ENCODE measurements around the gene CYBA. TPM values are rescaled to one million over a fixed set of nuclear protein-coding genes. Genes with fewer than 3 reads are reported as not detected.

The CYBA gene
- polyA plus RNA-seq, 1 donor (not counting 4 experiments of a cell fraction or from before 2014, with no cell fraction given), result 4.4 TPM

DNA sequence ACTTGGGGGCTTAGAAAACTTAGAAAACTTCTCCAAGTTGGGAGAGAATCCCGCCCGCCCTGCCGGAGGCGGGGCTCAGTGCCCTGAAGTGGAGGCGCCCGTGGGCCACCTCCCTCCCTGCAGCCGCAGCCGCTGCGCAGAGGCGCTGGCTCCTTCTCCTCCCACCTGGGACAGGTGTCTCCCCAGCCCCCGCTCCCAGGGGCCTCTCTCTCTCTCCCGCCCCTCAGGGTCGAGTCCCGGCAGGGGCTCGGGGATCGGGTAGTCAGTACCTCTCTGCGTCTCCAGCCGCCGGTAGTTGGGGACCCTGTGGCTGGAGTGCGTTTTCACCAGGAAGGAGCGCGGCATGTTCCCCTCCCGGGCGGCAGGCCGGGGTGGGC lies 35.2 kb upstream of the CYBA start:
- dilution Hi-C loops (cut with MboI; ENCODE audit: extremely low pct_ligation_motif_present, low sequenced_read_pairs), result no loop called here
- Histone ChIP-seq H3K9me3 (ENCODE audit: control insufficient read depth, low read depth, low read length) (no peaks in the 10 kb centered on the region), H3K9me1 (ENCODE audit: control insufficient read depth, extremely low read depth, insufficient read depth, low read length) (no peaks in the 10 kb centered on the region), H4K20me1 (ENCODE audit: control insufficient read depth, extremely low read depth, insufficient read depth, low read length) (peaks cover 2% of the 10 kb centered on the region), H3K4me3 (ENCODE audit: control insufficient read depth in 2 of 3, extremely low read depth in 1 of 3, insufficient read depth in 2 of 3, low read depth in 1 of 3, low read length in 3 of 3) (peak overlapping the region; percentile 47 to 67 (median 64)), H3K27ac (ENCODE audit: control insufficient read depth, insufficient read depth, low read length) (no peak overlapping the region), H2AFZ (ENCODE audit: control insufficient read depth, low read length) (peak overlapping the region; percentile 6), H3K79me2 (ENCODE audit: control insufficient read depth, insufficient read depth, low read length) (no peaks in the 10 kb centered on the region), H3K4me2 (ENCODE audit: control insufficient read depth, extremely low read depth, insufficient read depth, low read depth, low read length) (peak overlapping the region; percentile 85), H3K36me3 (ENCODE audit: control insufficient read depth in 2 of 2, extremely low read depth in 1 of 2, insufficient read depth in 2 of 2, low read length in 2 of 2) (no peaks in the 10 kb centered on the region), H3K9ac (ENCODE audit: control insufficient read depth, extremely low read depth, insufficient read depth, low read length) (peak overlapping the region; percentile 22), H3K4me1 (ENCODE audit: control insufficient read depth, extremely low read depth, insufficient read depth, low read length) (peaks cover 14% of the 10 kb centered on the region), H3K27me3 (ENCODE audit: control insufficient read depth, extremely low read depth, insufficient read depth, low read length) (peaks cover 67% of the 10 kb centered on the region)
- TF ChIP-seq EZH2 (IDR thresholded peaks at IDR 0.05; ENCODE audit: low read length), result no peak
- TF ChIP-seq, protein P1, sequence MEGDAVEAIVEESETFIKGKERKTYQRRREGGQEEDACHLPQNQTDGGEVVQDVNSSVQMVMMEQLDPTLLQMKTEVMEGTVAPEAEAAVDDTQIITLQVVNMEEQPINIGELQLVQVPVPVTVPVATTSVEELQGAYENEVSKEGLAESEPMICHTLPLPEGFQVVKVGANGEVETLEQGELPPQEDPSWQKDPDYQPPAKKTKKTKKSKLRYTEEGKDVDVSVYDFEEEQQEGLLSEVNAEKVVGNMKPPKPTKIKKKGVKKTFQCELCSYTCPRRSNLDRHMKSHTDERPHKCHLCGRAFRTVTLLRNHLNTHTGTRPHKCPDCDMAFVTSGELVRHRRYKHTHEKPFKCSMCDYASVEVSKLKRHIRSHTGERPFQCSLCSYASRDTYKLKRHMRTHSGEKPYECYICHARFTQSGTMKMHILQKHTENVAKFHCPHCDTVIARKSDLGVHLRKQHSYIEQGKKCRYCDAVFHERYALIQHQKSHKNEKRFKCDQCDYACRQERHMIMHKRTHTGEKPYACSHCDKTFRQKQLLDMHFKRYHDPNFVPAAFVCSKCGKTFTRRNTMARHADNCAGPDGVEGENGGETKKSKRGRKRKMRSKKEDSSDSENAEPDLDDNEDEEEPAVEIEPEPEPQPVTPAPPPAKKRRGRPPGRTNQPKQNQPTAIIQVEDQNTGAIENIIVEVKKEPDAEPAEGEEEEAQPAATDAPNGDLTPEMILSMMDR (optimal IDR thresholded peaks at IDR 0.05 in 1 of 3, IDR thresholded peaks at IDR 0.05 in 1 of 3, conservative IDR thresholded peaks at IDR 0.05 in 1 of 3; ENCODE audit: extremely low read depth in 1 of 3, insufficient read depth in 2 of 3, low read length in 3 of 3), result no peak
- DNase-seq (ENCODE audit: low read depth, low spot score), result no peak
- no peak for FAIRE-seq

DNA sequence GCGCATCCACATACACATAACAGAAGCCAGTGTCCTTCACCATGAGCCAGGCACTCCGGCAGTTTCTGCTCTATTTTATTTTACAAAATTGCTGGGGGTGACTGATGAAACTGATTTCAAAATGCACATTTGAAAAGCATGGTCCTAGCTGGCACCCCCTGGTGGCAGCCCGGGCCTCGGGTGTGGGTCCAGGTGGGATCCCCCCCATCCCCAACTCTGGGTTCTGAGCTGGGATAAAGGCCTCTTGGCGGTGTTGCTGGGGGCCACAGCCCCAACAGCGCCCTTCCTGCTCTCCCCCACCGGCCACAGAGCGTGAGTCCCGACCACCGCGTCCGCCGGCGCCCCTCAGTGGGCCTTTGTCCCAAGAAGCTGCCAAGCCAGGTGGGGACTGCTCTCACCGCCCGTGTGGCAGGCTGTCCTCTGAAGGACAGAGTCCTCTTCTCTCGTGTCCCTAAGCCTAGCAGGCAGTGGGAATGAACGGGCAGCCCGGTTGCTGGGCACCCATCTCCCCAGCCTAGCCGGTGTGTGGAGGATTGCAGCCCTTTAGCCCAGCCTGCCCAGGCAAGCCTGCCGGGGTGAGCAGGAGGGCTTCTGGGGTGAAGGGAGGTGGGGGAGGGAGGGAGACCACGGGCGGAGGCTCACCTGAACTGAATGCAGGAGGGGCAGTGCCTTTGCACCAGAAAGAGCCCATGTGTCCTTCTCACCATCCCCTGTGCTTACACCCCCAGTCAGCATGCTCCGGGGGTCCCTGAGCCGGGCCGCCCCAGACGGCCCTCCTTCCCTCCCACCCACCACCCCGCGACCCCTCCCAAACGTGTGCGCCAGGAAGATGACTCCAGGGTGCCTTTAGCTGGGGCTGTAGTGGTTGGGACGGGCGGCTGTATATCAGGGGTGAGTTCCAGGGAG lies 34.6 kb upstream of the CYBA start:
- peaks cover 14% of the 10 kb centered on the region for H3K4me1 ChIP-seq (ENCODE audit: control insufficient read depth, extremely low read depth, insufficient read depth, low read length)
- no peaks in the 10 kb centered on the region for H3K9me1 ChIP-seq (ENCODE audit: control insufficient read depth, extremely low read depth, insufficient read depth, low read length)
- TF ChIP-seq, protein P1 (optimal IDR thresholded peaks at IDR 0.05 in 1 of 3, IDR thresholded peaks at IDR 0.05 in 1 of 3, conservative IDR thresholded peaks at IDR 0.05 in 1 of 3; ENCODE audit: extremely low read depth in 1 of 3, insufficient read depth in 2 of 3, low read length in 3 of 3), result peak; percentile 48 to 85 (median 73)
- no peak for TF ChIP-seq EZH2 (IDR thresholded peaks at IDR 0.05; ENCODE audit: low read length)
- H3K9ac ChIP-seq (ENCODE audit: control insufficient read depth, extremely low read depth, insufficient read depth, low read length), result peak overlapping the region; percentile 33
- DNase-seq (ENCODE audit: low read depth, low spot score) (no peak), FAIRE-seq (no peak)
- H3K27me3 ChIP-seq (ENCODE audit: control insufficient read depth, extremely low read depth, insufficient read depth, low read length), result peaks cover 61% of the 10 kb centered on the region
- dilution Hi-C loops (cut with MboI; ENCODE audit: extremely low pct_ligation_motif_present, low sequenced_read_pairs), result no loop called here
- H4K20me1 ChIP-seq (ENCODE audit: control insufficient read depth, extremely low read depth, insufficient read depth, low read length), result peaks cover 2% of the 10 kb centered on the region
- H3K79me2 ChIP-seq (ENCODE audit: control insufficient read depth, insufficient read depth, low read length), result no peaks in the 10 kb centered on the region
- H3K4me3 ChIP-seq (ENCODE audit: control insufficient read depth in 2 of 3, extremely low read depth in 1 of 3, insufficient read depth in 2 of 3, low read depth in 1 of 3, low read length in 3 of 3), result peak overlapping the region; percentile 47 to 67 (median 64)
- no peaks in the 10 kb centered on the region for H3K36me3 ChIP-seq (ENCODE audit: control insufficient read depth in 2 of 2, extremely low read depth in 1 of 2, insufficient read depth in 2 of 2, low read length in 2 of 2)
- H3K4me2 ChIP-seq (ENCODE audit: control insufficient read depth, extremely low read depth, insufficient read depth, low read depth, low read length), result peak overlapping the region; percentile 85
- H3K27ac ChIP-seq (ENCODE audit: control insufficient read depth, insufficient read depth, low read length), result no peak overlapping the region
- no peak overlapping the region for H2AFZ ChIP-seq (ENCODE audit: control insufficient read depth, low read length)
- H3K9me3 ChIP-seq (ENCODE audit: control insufficient read depth, low read depth, low read length), result no peaks in the 10 kb centered on the region
